A549 (cell line): ENCODE results near the gene PLPP4. TPM values are rescaled to one million over a fixed set of nuclear protein-coding genes. Genes with fewer than 3 reads are reported as not detected.

ENCODE experiments used
- ATAC-seq, 2 experiments: fragments of 200-7000 bp in 1 of 2; fragments of >200 bp in 1 of 2; cut with Nextera tagmentation in 1 of 2; cut with Tn5 transposase in 1 of 2; 3 replicates each; pipeline versions ENCODE4 v1.8.0 to v1.9.1; 2018 to 2020; ENCODE audit warnings: mild to moderate bottlenecking in 1 of 2, moderate library complexity in 1 of 2
- CTCF ChIA-PET: fragments of 300-600 bp; sonication (Branson Sonifier 250); formaldehyde crosslinking; extraction: SDS; loops from one replicate; lab custom pipeline; 2021; ENCODE audit warnings: antibody characterized with exemption, inconsistent platforms; lab: Yijun Ruan, JAX
- POLR2A ChIA-PET: fragments of 350-600 bp; formaldehyde crosslinking; extraction: SDS; loops from one replicate; lab custom pipeline; 2021; ENCODE audit warnings: antibody characterized with exemption, inconsistent platforms; lab: Yijun Ruan, JAX
- DNase-seq, 2 experiments: peaks; one replicate each; pipeline versions ENCODE4 v3.0.0 to v3.0.0-alpha.2; 2011 to 2016; ENCODE audit warnings: low read depth in 1 of 2, low spot score in 1 of 2
- FAIRE-seq: peaks from 2 replicates; lab custom pipeline; 2011; peaks lifted over from hg19 to GRCh38; lab: Jason Lieb, UNC
- H3K27ac ChIP-seq, 2 experiments: fragments of >200 bp; sonication (Bioruptor Twin); formaldehyde crosslinking; 3 replicates each; pipeline ENCODE4 v1.5.1; 2016 to 2017
- H3K4me1 ChIP-seq: fragments of >200 bp; sonication (Bioruptor Twin); formaldehyde crosslinking; 3 replicates; pipeline ENCODE4 v1.6.1; 2016
- H3K4me2 ChIP-seq: fragments of >200 bp; sonication (Bioruptor Twin); formaldehyde crosslinking; 3 replicates; pipeline ENCODE4 v1.6.1; 2016
- H3K4me3 ChIP-seq: fragments of >200 bp; sonication (Bioruptor Twin); formaldehyde crosslinking; 3 replicates; pipeline ENCODE4 v1.5.1; 2016
- H3K9me3 ChIP-seq: fragments of >200 bp; sonication (Bioruptor Twin); formaldehyde crosslinking; 3 replicates; pipeline ENCODE4 v1.6.1; 2016
- ATOH8 ChIP-seq: fragments of 250-450 bp; sonication (Bioruptor Pico); IDR thresholded peaks from 2 replicates; pipeline ENCODE4 v1.5.0; 2020; ENCODE audit warnings: low read depth, mild to moderate bottlenecking, moderate library complexity
- BHLHE40 ChIP-seq: IDR thresholded peaks from 2 replicates; pipeline ENCODE4 v1.6.1; 2012; ENCODE audit warnings: low read depth, low read length, inconsistent platforms
- CEBPB ChIP-seq, 2 experiments: fragments of >200 bp in 1 of 2; sonication (Bioruptor Twin) in 1 of 2; formaldehyde crosslinking in 1 of 2; IDR thresholded peaks; 2 replicates each; pipeline ENCODE4 v1.6.1; 2012 to 2016
- CHD2 ChIP-seq: fragments of 150-350 bp; IDR thresholded peaks from 2 replicates; pipeline ENCODE4 v1.6.1; 2014; ENCODE audit warnings: low read length; ENCODE audit not compliant: partially characterized antibody
- CHD4 ChIP-seq: fragments of 200-600 bp; sonication (generic); IDR thresholded peaks from 2 replicates; pipeline ENCODE4 v1.6.1; 2016; ENCODE audit warnings: antibody characterized with exemption, mild to moderate bottlenecking, borderline replicate concordance
- E2F6 ChIP-seq: IDR thresholded peaks from 2 replicates; pipeline ENCODE4 v1.6.1; 2012; ENCODE audit warnings: low read depth, borderline replicate concordance
- ELK1 ChIP-seq: fragments of 150-350 bp; IDR thresholded peaks from 2 replicates; pipeline ENCODE4 v1.6.1; 2014; ENCODE audit warnings: low read depth, mild to moderate bottlenecking, low read length
- ESRRA ChIP-seq: fragments of 150-350 bp; IDR thresholded peaks from 2 replicates; pipeline ENCODE4 v1.6.1; 2014; ENCODE audit warnings: mild to moderate bottlenecking, low read length, borderline replicate concordance
- FOSL2 ChIP-seq, 2 experiments: fragments of 450-650 bp in 1 of 2; fragments of >200 bp in 1 of 2; sonication (Bioruptor Twin) in 1 of 2; formaldehyde crosslinking; IDR thresholded peaks; 2 replicates each; pipeline versions ENCODE4 v1.5.0 to v1.6.1; 2016 to 2020; ENCODE audit warnings: mild to moderate bottlenecking in 1 of 2, moderate library complexity in 1 of 2
- FOXS1 ChIP-seq: fragments of 250-450 bp; sonication (Bioruptor Pico); IDR thresholded peaks from 2 replicates; pipeline ENCODE4 v1.5.0; 2020; ENCODE audit warnings: mild to moderate bottlenecking, moderate library complexity
- GATA3 ChIP-seq: IDR thresholded peaks from 2 replicates; pipeline ENCODE4 v1.6.1; 2012; ENCODE audit warnings: borderline replicate concordance
- HDAC2 ChIP-seq: fragments of 200-600 bp; sonication (generic); IDR thresholded peaks from 2 replicates; pipeline ENCODE4 v1.6.1; 2016
- JUN ChIP-seq, 2 experiments: fragments of >200 bp; sonication (Bioruptor Twin); formaldehyde crosslinking; IDR thresholded peaks; 2 replicates in 1 of 2; 3 replicates in 1 of 2; pipeline ENCODE4 v1.6.1; 2016 to 2017
- MYC ChIP-seq: IDR thresholded peaks from 2 replicates; pipeline ENCODE4 v1.6.1; 2012; ENCODE audit warnings: mild to moderate bottlenecking, inconsistent platforms, low read length, improper control_type of control experiment, borderline replicate concordance
- NFE2L2 ChIP-seq: fragments of 150-350 bp; conservative IDR thresholded peaks from 2 replicates; pipeline ENCODE4 v1.6.1; 2014; ENCODE audit warnings: low read length
- NPAS2 ChIP-seq: fragments of 250-450 bp; sonication (Bioruptor Pico); IDR thresholded peaks from 2 replicates; pipeline ENCODE4 v1.8.0; 2022; ENCODE audit warnings: mild to moderate bottlenecking, moderate library complexity, borderline replicate concordance
- POLR2A ChIP-seq: IDR thresholded peaks from 2 replicates; pipeline ENCODE4 v1.6.1; 2012; ENCODE audit warnings: mild to moderate bottlenecking, low read length
- POLR2AphosphoS2 ChIP-seq: conservative IDR thresholded peaks from 2 replicates; pipeline ENCODE4 v1.6.1; 2012; ENCODE audit warnings: low read length, improper control_type of control experiment, inconsistent platforms
- RAD21 ChIP-seq, 2 experiments: fragments of >200 bp in 1 of 2; sonication (Bioruptor Twin) in 1 of 2; formaldehyde crosslinking in 1 of 2; IDR thresholded peaks in 1 of 2; conservative IDR thresholded peaks in 1 of 2; 2 replicates in 1 of 2; 3 replicates in 1 of 2; pipeline ENCODE4 v1.6.1; 2012 to 2018; ENCODE audit warnings: inconsistent platforms in 1 of 2
- RARB ChIP-seq: fragments of 250-450 bp; sonication (Bioruptor Pico); IDR thresholded peaks from 2 replicates; pipeline ENCODE4 v1.8.0; 2021; ENCODE audit warnings: mild to moderate bottlenecking, moderate library complexity
- RCOR1 ChIP-seq: fragments of 150-350 bp; IDR thresholded peaks from 2 replicates; pipeline ENCODE4 v1.6.1; 2014; ENCODE audit warnings: antibody characterized with exemption, low read length, low read depth
- RFX5 ChIP-seq: fragments of 450-650 bp; IDR thresholded peaks from 2 replicates; pipeline ENCODE4 v1.7.1; 2014; ENCODE audit warnings: antibody characterized with exemption, mild to moderate bottlenecking, moderate library complexity
- TFCP2L1 ChIP-seq: fragments of 250-450 bp; sonication (Bioruptor Pico); IDR thresholded peaks from 2 replicates; pipeline ENCODE4 v1.5.0; 2021; ENCODE audit warnings: mild to moderate bottlenecking
- TP53 ChIP-seq: fragments of 250-450 bp; sonication (Bioruptor Pico); IDR thresholded peaks from 2 replicates; pipeline ENCODE4 v1.5.0; 2021; ENCODE audit warnings: mild to moderate bottlenecking, moderate library complexity
- ZSCAN20 ChIP-seq: fragments of 250-450 bp; sonication (Bioruptor Pico); IDR thresholded peaks from 2 replicates; pipeline ENCODE4 v1.8.0; 2022; ENCODE audit warnings: mild to moderate bottlenecking, moderate library complexity
- WGBS: methylation state at CpG from one replicate; pipeline ENCODE4 v1.1.6; 2017; ENCODE audit errors: missing lambda C conversion rate; 5-methylcytosine and 5-hydroxymethylcytosine counted together
- polyA plus RNA-seq, 4 experiments: library from polyadenylated mRNA; depleted of rRNA in 3 of 4; stranded (reverse); fragments of >200 nt; fragmentation: RNase III in 1 of 4; extraction: RNeasy Plus Mini Kit Qiagen cat#74134 plus additional on column Dnase treatment in 1 of 4; gene quantifications; 2 replicates in 3 of 4; 3 replicates in 1 of 4; pipeline ENCODE4 v1.2.3, GENCODE V29; 2011 to 2017
- TF ChIP-seq, protein P1 (sequence below): fragments of >200 bp; sonication (Bioruptor Twin); formaldehyde crosslinking; IDR thresholded peaks from 3 replicates; pipeline ENCODE4 v1.6.1; 2016
- TF ChIP-seq, protein P2 (sequence below): fragments of >200 bp; sonication (Bioruptor Twin); formaldehyde crosslinking; IDR thresholded peaks from 3 replicates; pipeline ENCODE4 v1.5.1; 2016

The PLPP4 gene
- polyA plus RNA-seq, 2 of the 4 experiments (the other 2 are of a cell fraction) = not detected

DNA sequence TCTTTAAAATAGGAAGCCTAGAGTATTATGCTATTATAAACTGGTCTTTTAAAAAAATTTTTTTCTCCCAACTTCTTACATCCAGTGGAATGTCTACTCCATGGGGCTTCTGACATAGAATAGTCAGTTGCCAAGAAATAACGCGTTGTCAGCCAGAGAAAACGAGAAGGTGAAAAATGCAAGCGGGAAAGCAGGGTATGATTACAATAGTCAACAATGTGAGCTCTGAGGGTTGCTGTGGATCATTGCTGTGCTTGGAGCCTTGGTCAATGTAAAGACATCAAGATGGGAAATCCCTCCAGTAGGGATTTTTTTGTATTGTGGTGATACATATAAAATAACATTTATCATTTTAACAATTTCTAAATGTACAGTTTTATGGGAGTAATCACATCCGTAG lies 27.6 kb upstream of the PLPP4 start (continued):
- TF ChIP-seq E2F6 = no peak
- TF ChIP-seq, all 56 proteins: peak for 0

- no peaks in the 10 kb centered on the region for H3K9me3 ChIP-seq
- H3K4me1 ChIP-seq = no peaks in the 10 kb centered on the region
- H3K4me3 ChIP-seq = no peak overlapping the region
- no peak overlapping the region for H3K4me2 ChIP-seq
- no peak for ATAC-seq
- no peak overlapping the region for H3K27ac ChIP-seq
- no peak for FAIRE-seq
- ChIA-PET CTCF (no interaction called here), POLR2A (no interaction called here)
- TF ChIP-seq TP53 (CRISPR knock-in tag) = no peak
- no peak for TF ChIP-seq POLR2AphosphoS2
- no peak for TF ChIP-seq MYC
- no peak for TF ChIP-seq ZSCAN20 (CRISPR knock-in tag)
- TF ChIP-seq TFCP2L1 (CRISPR knock-in tag) = no peak
- TF ChIP-seq RAD21 (conservative IDR thresholded peaks at IDR 0.05 in 1 of 2, IDR thresholded peaks at IDR 0.05 in 1 of 2) = no peak
- WGBS = 1% methylated on average over 8 of the region's 8 CpGs
- no peak for DNase-seq
Measured at GRCh38 chr10:120431251-120431651, 25.8 kb upstream of the PLPP4 start.

DNA sequence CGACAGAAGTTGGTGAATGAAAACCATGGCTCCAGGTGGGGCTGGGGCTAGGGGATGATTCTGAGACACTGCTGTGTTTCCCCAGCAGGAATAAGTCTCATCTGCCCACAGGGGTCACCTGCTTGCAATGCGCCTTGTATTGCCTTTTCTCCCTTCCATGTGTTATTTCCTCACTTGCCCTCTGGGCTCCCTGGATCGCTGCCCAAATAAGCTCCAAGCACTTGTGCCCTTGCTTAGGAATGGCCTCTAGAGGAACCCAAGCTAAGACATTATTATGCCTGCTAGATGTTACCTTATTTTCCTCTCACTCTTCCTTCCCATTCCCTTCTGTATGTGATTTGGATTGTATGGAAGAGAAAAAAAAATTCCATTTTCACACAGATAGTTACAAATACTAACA lies 24.8 kb upstream of the PLPP4 start:
- no peak overlapping the region for H3K4me3 ChIP-seq
- no peak overlapping the region for H3K4me2 ChIP-seq
- FAIRE-seq (no peak), DNase-seq (no peak), ATAC-seq (no peak)
- POLR2A ChIA-PET = no interaction called here
- H3K9me3 ChIP-seq = no peaks in the 10 kb centered on the region
- no peak overlapping the region for H3K27ac ChIP-seq
- no peaks in the 10 kb centered on the region for H3K4me1 ChIP-seq
- CTCF ChIA-PET = no interaction called here
- TF ChIP-seq, protein P1, sequence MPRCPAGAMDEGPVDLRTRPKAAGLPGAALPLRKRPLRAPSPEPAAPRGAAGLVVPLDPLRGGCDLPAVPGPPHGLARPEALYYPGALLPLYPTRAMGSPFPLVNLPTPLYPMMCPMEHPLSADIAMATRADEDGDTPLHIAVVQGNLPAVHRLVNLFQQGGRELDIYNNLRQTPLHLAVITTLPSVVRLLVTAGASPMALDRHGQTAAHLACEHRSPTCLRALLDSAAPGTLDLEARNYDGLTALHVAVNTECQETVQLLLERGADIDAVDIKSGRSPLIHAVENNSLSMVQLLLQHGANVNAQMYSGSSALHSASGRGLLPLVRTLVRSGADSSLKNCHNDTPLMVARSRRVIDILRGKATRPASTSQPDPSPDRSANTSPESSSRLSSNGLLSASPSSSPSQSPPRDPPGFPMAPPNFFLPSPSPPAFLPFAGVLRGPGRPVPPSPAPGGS = no peak
- TF ChIP-seq POLR2A (no peak), HDAC2 (no peak), RCOR1 (no peak)
- WGBS = 10% methylated on average over 3 of the region's 3 CpGs

DNA sequence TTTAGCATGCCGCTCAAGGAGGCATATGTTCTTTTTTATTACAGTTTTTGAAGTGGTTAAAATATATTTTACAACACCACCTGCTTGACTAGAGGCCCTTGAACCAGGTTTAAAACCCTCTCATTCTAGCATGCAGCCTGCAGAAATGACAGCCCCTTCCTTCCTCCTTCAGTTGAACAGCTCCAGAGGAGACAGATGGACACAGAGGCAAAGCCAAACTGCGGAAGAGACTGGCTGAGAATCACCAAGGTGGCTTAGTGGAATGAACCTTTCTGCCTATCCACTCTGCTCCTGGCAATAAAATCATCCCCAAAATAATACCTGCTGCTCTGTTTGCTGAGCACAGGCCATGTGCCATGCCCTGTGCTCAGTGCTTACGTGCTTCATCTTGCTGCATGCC lies 23.9 kb upstream of the PLPP4 start:
- FAIRE-seq (no peak), DNase-seq (no peak), ATAC-seq (no peak)
- POLR2A ChIA-PET = no interaction called here
- no peak overlapping the region for H3K27ac ChIP-seq
- H3K4me3 ChIP-seq = no peak overlapping the region
- no peak overlapping the region for H3K4me2 ChIP-seq
- CTCF ChIA-PET = no interaction called here
- H3K9me3 ChIP-seq = no peaks in the 10 kb centered on the region
- WGBS = 3% methylated on average over 3 of the region's 3 CpGs
- no peaks in the 10 kb centered on the region for H3K4me1 ChIP-seq
- TF ChIP-seq BHLHE40 (no peak), NFE2L2 (no peak), CHD4 (no peak), RFX5 (no peak), ELK1 (no peak), FOXS1 (CRISPR knock-in tag) (no peak), CEBPB (IDR thresholded peaks at IDR 0.05) (no peak), MYC (no peak), CHD2 (no peak), ATOH8 (no peak), NPAS2 (CRISPR knock-in tag) (no peak), RAD21 (conservative IDR thresholded peaks at IDR 0.05 in 1 of 2, IDR thresholded peaks at IDR 0.05 in 1 of 2) (no peak), RARB (CRISPR knock-in tag) (no peak), ESRRA (no peak), GATA3 (no peak), FOSL2 (IDR thresholded peaks at IDR 0.05) (no peak), FOSL2 (CRISPR knock-in tag; IDR thresholded peaks at IDR 0.05) (no peak), JUN (IDR thresholded peaks at IDR 0.05) (no peak)
- TF ChIP-seq, protein P2, sequence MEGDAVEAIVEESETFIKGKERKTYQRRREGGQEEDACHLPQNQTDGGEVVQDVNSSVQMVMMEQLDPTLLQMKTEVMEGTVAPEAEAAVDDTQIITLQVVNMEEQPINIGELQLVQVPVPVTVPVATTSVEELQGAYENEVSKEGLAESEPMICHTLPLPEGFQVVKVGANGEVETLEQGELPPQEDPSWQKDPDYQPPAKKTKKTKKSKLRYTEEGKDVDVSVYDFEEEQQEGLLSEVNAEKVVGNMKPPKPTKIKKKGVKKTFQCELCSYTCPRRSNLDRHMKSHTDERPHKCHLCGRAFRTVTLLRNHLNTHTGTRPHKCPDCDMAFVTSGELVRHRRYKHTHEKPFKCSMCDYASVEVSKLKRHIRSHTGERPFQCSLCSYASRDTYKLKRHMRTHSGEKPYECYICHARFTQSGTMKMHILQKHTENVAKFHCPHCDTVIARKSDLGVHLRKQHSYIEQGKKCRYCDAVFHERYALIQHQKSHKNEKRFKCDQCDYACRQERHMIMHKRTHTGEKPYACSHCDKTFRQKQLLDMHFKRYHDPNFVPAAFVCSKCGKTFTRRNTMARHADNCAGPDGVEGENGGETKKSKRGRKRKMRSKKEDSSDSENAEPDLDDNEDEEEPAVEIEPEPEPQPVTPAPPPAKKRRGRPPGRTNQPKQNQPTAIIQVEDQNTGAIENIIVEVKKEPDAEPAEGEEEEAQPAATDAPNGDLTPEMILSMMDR = no peak
- TF ChIP-seq, protein P1 = no peak
